Measurements from ENCODE around the gene PGAP2.

Gene PGAP2

DNA sequence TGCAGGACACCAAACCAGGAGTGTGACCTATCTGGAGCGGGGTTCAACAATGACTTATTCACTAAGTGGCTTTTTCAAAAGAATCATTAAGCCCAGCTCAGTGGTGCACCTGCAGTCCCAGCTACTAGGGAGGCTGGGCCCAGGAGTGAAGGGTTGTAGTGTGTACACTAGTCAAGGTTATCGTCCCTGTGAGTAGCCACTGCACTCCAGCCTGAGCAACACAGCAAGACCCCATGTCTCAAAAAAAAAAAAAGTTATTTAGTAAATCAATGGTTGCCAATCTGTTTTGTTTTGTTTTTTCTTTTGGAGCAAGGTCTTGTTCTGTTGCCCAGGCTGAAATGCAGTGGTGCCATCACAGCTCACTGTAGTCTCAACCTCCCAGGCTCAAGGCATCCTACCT is 24.5 kb downstream of the PGAP2 start:
- no peak for DNase-seq (ENCODE audit: low read depth)

DNA sequence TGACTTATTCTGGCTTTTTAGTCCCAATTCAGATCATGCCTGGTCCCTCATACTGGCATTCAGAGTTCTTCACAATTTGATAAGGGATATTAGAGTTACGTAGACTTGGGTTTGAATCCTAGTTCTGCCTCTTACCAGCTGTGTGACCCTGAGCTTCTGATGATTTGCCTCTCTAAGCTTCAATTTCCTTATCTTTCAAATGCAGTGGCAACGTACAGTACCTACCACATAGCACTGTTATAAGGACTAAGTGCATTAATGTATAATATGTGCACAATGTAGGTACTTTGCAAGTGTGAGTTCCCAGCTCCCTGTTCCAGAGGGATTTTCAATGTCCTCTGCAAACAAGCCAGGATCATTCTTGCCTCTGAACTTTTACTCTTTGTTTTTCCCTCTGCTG is 25.1 kb downstream of the PGAP2 start:
- DNase-seq (ENCODE audit: low read depth): no peak

GRCh38 chr11:3834349-3834663 is 25.9 kb downstream of the PGAP2 start:
- DNase-seq (ENCODE audit: low read depth): no peak

DNA sequence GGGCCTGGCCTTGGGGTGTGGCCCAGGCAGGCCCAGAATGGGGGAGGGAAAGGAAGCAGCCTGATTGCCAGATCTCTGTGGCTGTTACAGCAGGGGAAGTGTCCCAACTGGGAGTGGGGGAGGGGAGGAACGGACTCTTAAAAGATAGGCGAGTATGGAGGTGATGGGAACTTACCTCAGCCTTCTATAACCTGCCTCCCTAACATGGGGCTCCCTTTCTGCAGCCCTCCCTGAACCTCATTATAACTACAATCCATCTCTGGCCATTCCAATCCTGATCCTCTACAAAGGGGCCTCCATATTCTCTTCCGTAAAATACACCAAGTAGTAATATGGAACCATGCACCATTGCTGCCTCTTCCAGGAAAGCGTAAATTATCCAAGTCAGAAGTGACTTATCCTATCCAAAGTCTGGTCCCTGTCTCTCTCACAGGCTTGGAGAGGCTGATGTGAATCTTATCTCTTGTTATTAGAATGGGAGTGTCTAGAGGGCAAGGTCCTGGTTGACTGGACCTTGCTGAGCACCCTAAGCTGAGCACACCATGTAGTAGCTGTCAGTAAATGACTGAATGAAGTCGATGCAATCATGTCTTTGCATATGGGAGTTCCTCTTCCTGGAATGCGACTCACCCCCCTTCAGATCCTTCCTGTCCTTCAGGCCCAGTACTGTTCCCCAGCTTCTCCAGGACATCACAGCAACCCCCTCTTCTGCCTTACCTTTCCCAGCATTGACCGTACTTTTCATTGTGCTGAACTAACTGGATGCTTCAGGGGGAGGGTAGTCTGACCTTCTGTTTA is 26.5 kb downstream of the PGAP2 start:
- no peak for DNase-seq (ENCODE audit: low read depth)

GRCh38 chr11:3835751-3836150 is 27.4 kb downstream of the PGAP2 start:
- DNase-seq (ENCODE audit: low read depth): no peak

DNA sequence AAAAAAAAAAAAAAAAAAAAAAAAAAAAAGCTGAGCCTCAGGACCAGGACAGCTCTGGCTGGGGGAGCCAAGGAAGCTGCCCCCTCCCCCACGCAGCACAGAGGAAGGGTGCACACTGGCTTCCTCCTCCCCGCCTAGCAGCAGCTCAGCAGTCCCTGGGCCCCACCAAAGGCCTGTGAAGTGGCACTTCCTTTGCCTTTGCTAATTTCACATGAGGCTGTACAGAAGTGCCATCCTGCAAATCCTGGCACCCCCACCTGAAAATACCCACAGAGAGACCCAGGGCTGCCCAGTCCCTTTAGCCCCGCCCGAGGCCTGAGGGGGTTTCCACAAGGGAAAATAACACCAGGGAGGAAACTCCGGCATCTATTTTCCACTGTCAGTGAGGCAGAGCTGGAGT is 28.5 kb downstream of the PGAP2 start:
- no peak for DNase-seq (ENCODE audit: low read depth)

DNA sequence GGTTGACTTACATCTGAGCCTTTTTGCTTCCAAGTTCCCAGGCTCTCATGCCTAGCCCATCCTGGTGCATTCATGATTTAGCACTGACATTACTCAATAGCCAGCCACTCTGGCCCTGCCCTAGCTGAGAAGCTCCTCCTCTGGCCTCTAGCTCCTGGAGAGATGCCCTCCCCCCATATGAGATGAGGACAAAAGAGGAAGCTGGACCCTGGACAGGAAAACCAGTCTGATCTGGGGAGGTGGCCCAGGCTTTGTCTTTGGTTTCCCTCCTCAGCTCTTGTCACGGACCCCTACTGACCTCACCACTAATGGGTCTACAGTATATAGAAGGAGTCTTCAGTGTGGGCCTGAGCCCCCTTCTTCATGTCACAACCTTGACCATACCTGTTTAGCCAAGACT is 29.4 kb downstream of the PGAP2 start:
- no peak for DNase-seq (ENCODE audit: low read depth)

DNA sequence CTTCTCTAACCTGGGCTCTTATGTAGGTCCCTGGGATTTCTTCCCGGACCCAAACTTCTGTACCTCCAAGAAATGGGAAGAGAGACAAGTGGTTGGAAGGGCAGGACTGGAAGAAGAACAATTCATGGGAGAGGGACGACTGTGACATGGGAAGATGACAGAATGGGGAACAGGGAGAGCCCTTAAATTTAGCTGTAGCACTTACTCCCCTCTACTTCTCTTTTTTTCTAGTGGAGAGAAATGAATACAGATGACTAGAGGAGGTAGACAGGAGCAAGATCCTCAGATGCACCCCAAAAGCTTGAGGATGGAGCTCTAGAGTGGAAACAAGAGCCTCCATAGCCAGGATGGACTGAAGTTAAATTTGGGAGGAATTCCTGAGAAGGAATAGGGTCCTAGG is 30.1 kb downstream of the PGAP2 start:
- no peak for DNase-seq (ENCODE audit: low read depth)

DNA sequence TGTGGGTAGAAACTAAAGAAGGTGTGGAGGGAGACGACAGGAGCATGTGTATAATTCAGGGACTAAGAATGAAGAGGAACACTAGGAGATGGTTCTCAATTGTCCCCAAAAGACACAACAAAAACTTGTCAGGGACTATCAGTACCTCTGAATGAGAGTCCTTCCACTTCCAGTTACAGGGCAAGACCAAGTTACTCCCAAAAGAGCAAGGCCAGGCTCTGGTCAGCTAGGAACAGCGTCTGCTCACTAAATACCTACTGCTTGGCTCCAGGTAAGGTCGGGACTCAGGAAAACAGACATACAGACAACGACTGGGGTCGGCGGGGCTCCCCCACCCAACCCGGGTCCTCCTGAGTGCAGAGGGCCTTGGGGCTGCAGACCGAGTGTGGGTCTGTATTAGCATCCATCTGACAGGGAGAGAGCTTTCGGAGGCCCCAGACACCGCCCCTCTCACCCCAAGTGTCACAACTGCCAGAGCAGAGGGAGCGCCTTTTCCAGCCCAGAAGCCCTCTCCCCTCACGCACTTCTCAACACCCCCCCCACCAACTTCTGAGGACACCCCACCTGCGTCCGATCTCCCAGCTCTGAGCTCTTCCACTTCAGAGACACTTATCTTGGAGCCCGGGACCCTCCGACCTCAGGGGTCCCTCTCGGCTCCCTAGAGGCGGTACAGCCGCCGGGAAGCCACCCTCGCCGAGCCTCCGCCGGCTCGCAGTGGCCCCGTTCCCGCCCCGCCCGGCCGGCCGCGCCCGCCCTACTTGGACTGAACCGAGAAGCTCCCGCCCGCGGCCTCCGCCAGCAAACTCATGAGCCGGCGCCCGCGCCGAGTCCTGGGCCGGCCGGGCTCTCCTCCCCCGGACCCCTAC is 31.9 kb downstream of the PGAP2 start:
- DNase-seq (ENCODE audit: low read depth): no peak

DNA sequence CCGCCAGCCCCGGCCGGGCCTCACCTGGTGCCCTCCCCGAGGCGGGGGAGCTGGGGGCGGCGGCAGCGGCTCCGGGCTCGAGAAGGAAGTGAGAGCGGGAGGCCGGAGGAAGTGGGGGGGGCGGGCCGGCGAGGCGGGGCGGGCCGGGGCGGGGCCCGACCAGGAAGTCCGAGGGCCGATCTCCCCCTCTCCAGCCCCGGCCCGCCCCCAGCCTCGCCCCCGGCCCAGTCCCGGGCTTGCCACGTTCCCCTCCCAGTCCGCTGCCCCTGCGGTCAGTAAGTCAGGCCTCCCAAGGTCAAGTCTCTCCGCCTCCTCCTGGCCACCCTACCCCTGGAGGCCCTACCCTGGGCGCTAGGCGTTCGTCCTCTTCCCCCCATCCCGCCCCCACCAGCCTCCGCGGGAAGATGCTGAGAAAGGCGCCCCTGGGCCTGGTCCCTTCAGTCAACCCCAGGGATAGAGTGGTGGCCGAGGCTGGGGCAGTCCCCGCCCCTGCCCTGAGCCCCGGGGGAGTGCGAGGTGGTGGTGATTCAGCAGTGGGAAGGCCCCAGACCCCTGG is 32.6 kb downstream of the PGAP2 start, which contains the start of gene RHOG:
TSS of gene RHOG (minus strand) at position 90 of the 556 bp plus-strand sequence. CDS start 12,821 bp downstream, outside the sequence.
- no peak for DNase-seq (ENCODE audit: low read depth)

DNA sequence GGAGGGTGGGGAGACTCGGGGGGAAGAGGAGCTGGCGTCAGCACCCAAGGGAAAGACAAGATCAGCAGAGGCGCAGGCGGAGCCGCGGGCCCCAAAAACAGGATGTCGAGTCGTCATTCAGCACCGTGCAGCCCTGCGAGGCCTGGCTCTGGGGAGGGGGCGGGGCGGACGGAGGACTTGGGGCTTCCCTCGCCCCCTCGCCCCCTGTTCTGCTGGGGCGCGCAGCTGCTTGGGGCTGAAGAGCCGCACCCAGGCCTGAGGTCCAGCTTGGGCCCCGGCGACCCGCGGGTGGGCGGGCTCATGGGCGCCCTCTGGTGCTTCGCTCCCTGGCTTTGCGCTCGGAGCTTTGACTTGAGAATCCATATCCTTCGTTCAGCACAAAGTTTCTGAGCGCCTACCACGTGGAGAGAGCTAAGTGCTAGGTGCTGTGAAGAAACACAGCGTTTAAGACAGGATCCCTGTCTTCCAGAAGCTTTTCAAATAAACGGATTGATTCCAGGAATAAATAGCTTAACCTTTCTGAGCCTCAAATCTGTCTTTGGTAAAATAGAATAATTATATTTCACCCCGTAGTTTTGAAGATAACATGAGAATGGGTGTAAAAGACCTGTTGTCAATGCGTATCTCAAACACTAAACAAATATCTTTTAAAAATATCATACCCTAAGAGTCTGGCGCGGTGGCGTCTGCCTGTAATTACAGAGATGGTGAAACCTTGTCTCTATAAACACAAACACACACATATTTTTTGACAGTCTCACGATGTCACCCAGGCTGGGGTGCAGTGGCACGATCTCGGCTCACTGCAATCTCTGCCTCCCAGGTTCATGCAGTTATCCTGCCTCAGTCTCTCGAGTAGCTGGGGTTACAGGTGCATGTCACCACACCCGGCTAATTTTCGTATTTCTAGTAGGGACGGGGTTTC is 33.3 kb downstream of the PGAP2 start:
- DNase-seq (ENCODE audit: low read depth): peak; percentile 97

- DNase-seq (ENCODE audit: low read depth): no peak
Observed at GRCh38 chr11:3843326-3843725, 35.0 kb downstream of the PGAP2 start.

DNA sequence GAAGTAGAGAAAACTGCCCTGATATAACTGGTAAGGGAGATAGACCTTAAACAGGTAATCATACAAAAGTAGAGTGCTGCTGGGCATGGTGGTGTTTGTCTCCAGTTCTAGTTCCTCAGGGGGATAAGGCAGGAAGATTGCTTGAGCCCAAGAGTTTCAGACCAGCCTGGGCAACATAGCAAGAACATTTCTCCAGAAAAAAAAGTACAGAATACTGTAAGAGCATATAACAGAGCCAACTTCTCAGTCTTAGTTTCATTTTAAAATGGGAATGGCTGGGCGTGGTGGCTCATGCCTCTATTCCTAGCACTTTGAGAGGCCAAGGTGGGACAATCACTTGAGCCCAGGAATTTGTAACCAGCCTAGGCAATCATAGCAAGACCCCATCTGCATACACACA is 36.9 kb downstream of the PGAP2 start:
- DNase-seq (ENCODE audit: low read depth): no peak

DNA sequence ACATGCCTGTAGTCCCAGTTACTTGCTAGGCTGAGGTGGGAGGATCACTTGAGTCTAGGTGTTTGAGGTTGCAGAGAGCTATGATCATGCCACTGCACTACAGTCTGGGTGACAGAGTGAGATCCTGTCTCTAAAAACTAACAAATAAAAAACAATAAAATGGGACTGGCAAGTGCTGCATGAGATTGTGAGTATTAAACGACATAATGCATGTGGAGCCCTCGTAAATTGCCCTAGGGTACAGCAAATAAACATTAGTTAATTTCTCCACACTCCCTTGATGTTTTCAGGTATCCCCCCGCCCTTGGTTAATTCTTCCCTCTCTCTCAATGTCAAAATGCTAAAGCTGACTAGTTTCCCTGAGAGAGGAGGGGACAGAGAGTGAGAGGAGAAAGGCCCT is 37.3 kb downstream of the PGAP2 start:
- DNase-seq (ENCODE audit: low read depth): no peak

GRCh38 chr11:3849297-3849874 is 41.0 kb downstream of the PGAP2 start:
- peak; percentile 36 for DNase-seq (ENCODE audit: low read depth)

DNA sequence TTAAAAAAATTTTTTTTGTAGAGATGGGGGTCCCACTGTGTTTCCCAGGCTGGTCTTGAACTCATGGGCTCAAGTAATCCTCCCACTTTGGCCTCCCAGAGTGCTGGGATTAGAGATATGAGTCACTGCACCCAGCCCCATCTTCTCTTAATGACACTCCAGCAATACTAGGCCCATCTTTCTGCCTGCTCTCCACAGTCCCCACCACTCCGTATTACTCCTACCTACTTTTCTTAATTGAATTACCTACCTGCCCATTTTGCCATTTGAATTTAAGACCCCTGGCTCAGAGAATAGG is 45.1 kb downstream of the PGAP2 start:
- no peak for DNase-seq (ENCODE audit: low read depth)

GRCh38 chr11:3853899-3854659 is 45.7 kb downstream of the PGAP2 start:
- DNase-seq (ENCODE audit: low read depth): peak; percentile 57

DNA sequence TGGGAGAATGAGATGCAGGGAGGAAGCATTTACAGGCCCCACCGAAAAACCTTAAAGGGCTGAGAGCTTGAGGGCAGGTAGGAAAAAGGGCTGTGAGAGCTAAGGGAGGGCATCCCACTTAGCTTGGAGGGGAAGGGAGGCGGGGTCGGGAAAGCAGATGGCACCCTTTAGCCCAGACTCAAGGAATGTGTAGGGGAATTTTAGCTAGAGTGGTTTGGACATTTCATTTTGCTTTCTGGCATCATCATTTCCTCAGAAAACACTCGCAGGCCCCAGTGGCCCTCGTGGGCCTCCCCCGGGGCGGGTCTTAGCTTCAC is 46.3 kb downstream of the PGAP2 start:
- DNase-seq (ENCODE audit: low read depth): no peak

GRCh38 chr11:3854977-3855807 is 46.8 kb downstream of the PGAP2 start, which contains the start of gene STIM1:
Gene STIM1 (plus strand): TSS chr11:3855664. CDS start chr11:3856271, 607 bp downstream.
- DNase-seq (ENCODE audit: low read depth): peak; percentile 97

GRCh38 chr11:3855808-3856491 is 47.6 kb downstream of the PGAP2 start:
- no peak for DNase-seq (ENCODE audit: low read depth)
